HG03175 (cell line): ENCODE data around the gene PNPLA4.

Experiments used
- ATAC-seq: cut with Tn5 transposase; IDR thresholded peaks from one replicate; pipeline ENCODE4 v1.9.1; 2021; ENCODE audit warnings: mild to moderate bottlenecking, moderate library complexity; ENCODE audit not compliant: unreplicated experiment

The PNPLA4 gene

GRCh38 chrX:7876957-7877356 is 50.3 kb downstream of the PNPLA4 start:
- ATAC-seq: no peak

- no peak for ATAC-seq
These were observed 55.2 kb downstream of the PNPLA4 start for GRCh38 chrX:7872042-7872441.

- no peak for ATAC-seq
These were observed 75.0 kb downstream of the PNPLA4 start for GRCh38 chrX:7852166-7852565.
